ENCODE measurements around the gene IFRD2. TPM values are rescaled to one million over a fixed set of nuclear protein-coding genes. Genes with fewer than 3 reads are reported as not detected.

The IFRD2 gene
- total and polyA plus RNA-seq, 2 experiments from 2014 or later: 85.4 to 90.2 TPM

DNA sequence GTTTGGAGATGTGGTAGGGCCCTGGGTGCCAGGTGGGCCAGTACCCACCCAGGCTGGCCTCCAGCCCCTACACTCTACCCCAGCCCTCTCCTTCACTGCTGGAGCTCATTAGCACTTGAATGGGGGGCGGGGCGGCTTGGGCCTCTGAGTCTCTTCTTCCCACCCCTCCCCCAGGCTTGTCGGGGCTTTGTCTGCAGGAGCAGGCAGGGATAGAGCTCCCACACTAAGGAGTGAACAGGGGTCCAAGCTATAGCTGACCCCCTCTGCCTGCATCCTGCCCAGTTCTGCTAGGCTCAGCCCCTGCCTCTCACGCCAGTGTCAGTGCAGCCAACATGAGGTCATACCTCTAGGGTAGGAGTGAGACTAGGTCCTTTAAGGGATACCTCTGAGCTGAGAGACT lies 51.1 kb downstream of the IFRD2 start:
- Histone ChIP-seq H2AFZ (no peak overlapping the region), H3K9me3 (ENCODE audit: low read depth) (no peaks in the 10 kb centered on the region), H3K4me2 (ENCODE audit: unreplicated experiment) (no peak overlapping the region), H3K27me3 (replicated peaks; ENCODE audit: insufficient read depth) (no peaks in the 10 kb centered on the region), H3K4me1 (ENCODE audit: insufficient read depth) (peaks cover 35% of the 10 kb centered on the region), H3K36me3 (ENCODE audit: low read depth) (no peaks in the 10 kb centered on the region; the same call in 1 of the 2 replicates), H4K20me1 (ENCODE audit: insufficient read depth) (no peaks in the 10 kb centered on the region), H3K79me2 (ENCODE audit: insufficient read depth) (peaks cover 100% of the 10 kb centered on the region), H3K9me2 (ENCODE audit: insufficient read depth) (no peaks in the 10 kb centered on the region), H3F3A (ENCODE audit: insufficient read depth) (peaks cover 31% of the 10 kb centered on the region; the same call in 1 of the 2 replicates), H3K27ac (no peak overlapping the region), H3K4me3 (no peak overlapping the region), H3K9ac (no peak overlapping the region)
- TF ChIP-seq EZH2 (IDR thresholded peaks at IDR 0.05; ENCODE audit: insufficient read depth, poor library complexity, severe bottlenecking): no peak
- no peak for TF ChIP-seq EZH2phosphoT487 (IDR thresholded peaks at IDR 0.05; ENCODE audit: insufficient read depth, low read depth)
- peak; percentile 17 for DNase-seq
- 76 to 80% methylated on average over 4 of the region's 4 CpGs for WGBS, 2 experiments (ENCODE audit: low coverage in 1 of 2, low lambda C conversion rate in 2 of 2, missing lambda C conversion rate in 2 of 2)
- in situ Hi-C loops (cut with MboI): no loop called here

DNA sequence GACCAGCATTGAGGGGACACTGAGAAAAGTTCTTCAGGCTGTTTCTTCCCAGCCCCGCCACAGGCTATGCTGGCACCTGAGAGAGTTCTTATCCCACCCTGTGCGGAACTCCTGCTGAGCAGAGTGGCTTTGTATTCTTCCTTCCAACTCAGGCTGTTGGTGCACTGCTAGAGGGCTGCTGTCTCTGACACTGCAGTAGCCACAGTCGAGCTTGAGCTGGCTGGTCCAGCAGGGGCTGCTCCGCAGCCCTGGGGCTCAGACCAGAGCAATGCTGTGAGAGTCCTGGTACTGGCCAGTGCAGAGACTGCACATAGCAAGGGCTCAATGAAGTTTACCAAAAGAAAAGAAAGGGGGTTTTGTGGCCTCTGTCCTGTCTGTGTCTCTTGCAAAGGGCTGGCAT lies 52.6 kb downstream of the IFRD2 start:
- Histone ChIP-seq H3K9ac (peak overlapping the region; percentile 89; the same call in 1 of the 2 replicates), H3K27ac (0 out of 2 replicates have a peak overlapping the region, but pooled peaks have one; percentile 68), H3F3A (ENCODE audit: insufficient read depth) (peaks cover 19% of the 10 kb centered on the region; the same call in 1 of the 2 replicates), H4K20me1 (ENCODE audit: insufficient read depth) (no peaks in the 10 kb centered on the region), H3K9me2 (ENCODE audit: insufficient read depth) (no peaks in the 10 kb centered on the region), H3K79me2 (ENCODE audit: insufficient read depth) (peaks cover 86% of the 10 kb centered on the region), H3K4me3 (no peak overlapping the region), H3K27me3 (replicated peaks; ENCODE audit: insufficient read depth) (no peaks in the 10 kb centered on the region), H3K9me3 (ENCODE audit: low read depth) (no peaks in the 10 kb centered on the region), H2AFZ (no peak overlapping the region), H3K4me2 (ENCODE audit: unreplicated experiment) (no peak overlapping the region), H3K4me1 (ENCODE audit: insufficient read depth) (peaks cover 26% of the 10 kb centered on the region), H3K36me3 (ENCODE audit: low read depth) (no peaks in the 10 kb centered on the region; the same call in 1 of the 2 replicates)
- DNase-seq: no peak
- TF ChIP-seq EZH2phosphoT487 (IDR thresholded peaks at IDR 0.05; ENCODE audit: insufficient read depth, low read depth): no peak
- no peak for TF ChIP-seq EZH2 (IDR thresholded peaks at IDR 0.05; ENCODE audit: insufficient read depth, poor library complexity, severe bottlenecking)
- 73% methylated on average over 4 of the region's 4 CpGs for WGBS, 2 experiments (ENCODE audit: low coverage in 1 of 2, low lambda C conversion rate in 2 of 2, missing lambda C conversion rate in 2 of 2)
- in situ Hi-C loops (cut with MboI): no loop called here

- H3K9me3 ChIP-seq (ENCODE audit: low read depth): no peaks in the 10 kb centered on the region
- H3K4me3 ChIP-seq: peak overlapping the region; percentile 94
- DNase-seq: peak; percentile 81
- peak overlapping the region; percentile 89 for H3K9ac ChIP-seq
- 9 to 14% methylated on average over 7 of the region's 7 CpGs for WGBS, 2 experiments (ENCODE audit: low coverage in 1 of 2, low lambda C conversion rate in 2 of 2, missing lambda C conversion rate in 2 of 2)
- H3F3A ChIP-seq (ENCODE audit: insufficient read depth): peaks cover 11% of the 10 kb centered on the region; the same call in 1 of the 2 replicates
- no peaks in the 10 kb centered on the region for H4K20me1 ChIP-seq (ENCODE audit: insufficient read depth)
- H3K4me2 ChIP-seq (ENCODE audit: unreplicated experiment): peak overlapping the region; percentile 97
- in situ Hi-C loops (cut with MboI): no loop called here
- H3K27me3 ChIP-seq (replicated peaks; ENCODE audit: insufficient read depth): no peaks in the 10 kb centered on the region
- no peak for TF ChIP-seq EZH2 (IDR thresholded peaks at IDR 0.05; ENCODE audit: insufficient read depth, poor library complexity, severe bottlenecking)
- TF ChIP-seq EZH2phosphoT487 (IDR thresholded peaks at IDR 0.05; ENCODE audit: insufficient read depth, low read depth): no peak
- no peaks in the 10 kb centered on the region for H3K36me3 ChIP-seq (ENCODE audit: low read depth)
- H2AFZ ChIP-seq: no peak overlapping the region; the same call in 1 of the 2 replicates
- peaks cover 75% of the 10 kb centered on the region for H3K79me2 ChIP-seq (ENCODE audit: insufficient read depth)
- no peaks in the 10 kb centered on the region for H3K9me2 ChIP-seq (ENCODE audit: insufficient read depth)
- H3K27ac ChIP-seq: peak overlapping the region; percentile 68
- peaks cover 26% of the 10 kb centered on the region for H3K4me1 ChIP-seq (ENCODE audit: insufficient read depth)
Observed at GRCh38 chr3:50238549-50239026, 53.6 kb downstream of the IFRD2 start.

DNA sequence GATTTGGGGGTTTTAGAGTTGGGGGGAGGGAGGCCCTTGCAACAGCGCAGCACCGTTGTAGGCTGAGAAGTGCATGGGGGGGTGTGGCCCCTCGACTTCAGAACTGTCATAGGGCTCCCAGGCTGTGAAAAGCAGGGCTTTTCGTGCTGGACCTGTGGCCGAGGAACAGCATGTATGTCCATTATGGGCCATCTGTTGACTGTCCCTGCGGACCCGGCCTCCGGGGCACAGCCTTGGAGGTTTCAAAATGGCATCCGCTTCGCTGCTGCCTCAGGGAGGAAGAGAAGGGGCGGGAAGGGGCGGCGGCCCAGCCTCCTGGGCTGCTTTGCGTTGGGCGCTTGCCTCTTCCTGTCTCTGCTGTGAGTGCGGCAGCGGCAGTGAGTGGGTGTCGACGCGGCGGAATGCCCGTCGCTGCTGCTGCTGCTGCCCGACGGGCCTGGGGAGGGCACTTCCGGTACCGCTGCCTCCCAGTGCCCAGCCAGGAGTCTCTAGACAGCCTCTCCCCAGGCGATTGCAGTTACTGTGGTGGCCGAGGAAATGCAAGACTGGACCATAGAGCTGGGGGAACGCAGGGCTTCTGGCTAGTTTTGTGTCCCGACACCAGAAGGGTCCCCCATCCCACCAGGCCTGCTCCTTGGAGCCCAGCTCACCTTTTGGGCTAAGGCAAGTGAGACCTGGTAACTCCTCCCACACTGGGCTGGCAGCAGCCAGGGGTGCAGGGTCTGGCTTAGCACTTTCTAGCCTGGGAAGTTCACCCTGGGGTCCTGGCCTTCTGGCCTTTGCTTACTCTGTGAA lies 54.3 kb downstream of the IFRD2 start:
- Histone ChIP-seq H3F3A (ENCODE audit: insufficient read depth) (peaks cover 4% of the 10 kb centered on the region; the same call in 1 of the 2 replicates), H3K4me3 (peak overlapping the region; percentile 94), H3K27ac (peak overlapping the region; percentile 68), H3K4me2 (ENCODE audit: unreplicated experiment) (peak overlapping the region; percentile 97), H3K9me2 (ENCODE audit: insufficient read depth) (no peaks in the 10 kb centered on the region), H3K9me3 (ENCODE audit: low read depth) (no peaks in the 10 kb centered on the region), H3K79me2 (ENCODE audit: insufficient read depth) (peaks cover 69% of the 10 kb centered on the region), H4K20me1 (ENCODE audit: insufficient read depth) (no peaks in the 10 kb centered on the region), H3K27me3 (replicated peaks; ENCODE audit: insufficient read depth) (no peaks in the 10 kb centered on the region), H2AFZ (peak overlapping the region; percentile 3; the same call in 1 of the 2 replicates), H3K9ac (peak overlapping the region; percentile 89), H3K36me3 (ENCODE audit: low read depth) (no peaks in the 10 kb centered on the region), H3K4me1 (ENCODE audit: insufficient read depth) (peaks cover 20% of the 10 kb centered on the region)
- WGBS, 2 experiments (ENCODE audit: low coverage in 1 of 2, low lambda C conversion rate in 2 of 2, missing lambda C conversion rate in 2 of 2): 1 to 3% methylated on average over 29 to 30 of the region's 31 CpGs
- TF ChIP-seq EZH2phosphoT487 (IDR thresholded peaks at IDR 0.05; ENCODE audit: insufficient read depth, low read depth) (no peak), EZH2 (IDR thresholded peaks at IDR 0.05; ENCODE audit: insufficient read depth, poor library complexity, severe bottlenecking) (no peak)
- in situ Hi-C loops (cut with MboI): no loop called here
- DNase-seq: peak; percentile 95

Other genes starting within 250 kb of the IFRD2 start
- gene RBM5, start 203.5 kb downstream of the IFRD2 start, total RNA-seq (2014; rRNA removed; shearing (Covaris generic)): 86.1 and 152 TPM in 2 replicates
- 44.5 and 55.0 TPM in 2 replicates for gene RBM5, start 203.5 kb downstream of the IFRD2 start, polyA plus RNA-seq (2016; fragmentation: Nextera tagmentation; extraction: Ambion mirVana)
- gene SEMA3F, start 137.1 kb downstream of the IFRD2 start, total RNA-seq (2014; rRNA removed; shearing (Covaris generic)): 3.2 and 3.5 TPM in 2 replicates
- 0.25 and 0.54 TPM in 2 replicates for gene SEMA3F, start 137.1 kb downstream of the IFRD2 start, polyA plus RNA-seq (2016; fragmentation: Nextera tagmentation; extraction: Ambion mirVana)
- not detected in 2 replicates for gene GNAT1, start 100.8 kb downstream of the IFRD2 start, total RNA-seq (2014; rRNA removed; shearing (Covaris generic))
- not detected in 2 replicates for gene GNAT1, start 100.8 kb downstream of the IFRD2 start, polyA plus RNA-seq (2016; fragmentation: Nextera tagmentation; extraction: Ambion mirVana)
- gene SLC38A3, start 87.2 kb downstream of the IFRD2 start, total RNA-seq (2014; rRNA removed; shearing (Covaris generic)): under 0.01 TPM in 1 of 2 replicates, not detected in the other
- 0.36 and 0.93 TPM in 2 replicates for gene SLC38A3, start 87.2 kb downstream of the IFRD2 start, polyA plus RNA-seq (2016; fragmentation: Nextera tagmentation; extraction: Ambion mirVana)
- 393 and 427 TPM in 2 replicates for gene GNAI2, start 56.2 kb downstream of the IFRD2 start, total RNA-seq (2014; rRNA removed; shearing (Covaris generic))
- gene GNAI2, start 56.2 kb downstream of the IFRD2 start, polyA plus RNA-seq (2016; fragmentation: Nextera tagmentation; extraction: Ambion mirVana): 424 and 426 TPM in 2 replicates
- 8.8 and 13.3 TPM in 2 replicates for gene SEMA3B, start 23.3 kb downstream of the IFRD2 start, total RNA-seq (2014; rRNA removed; shearing (Covaris generic))
- 7.6 and 8.4 TPM in 2 replicates for gene SEMA3B, start 23.3 kb downstream of the IFRD2 start, polyA plus RNA-seq (2016; fragmentation: Nextera tagmentation; extraction: Ambion mirVana)
- gene LSMEM2, start 13.3 kb downstream of the IFRD2 start, total RNA-seq (2014; rRNA removed; shearing (Covaris generic)): not detected in 2 replicates
- gene LSMEM2, start 13.3 kb downstream of the IFRD2 start, polyA plus RNA-seq (2016; fragmentation: Nextera tagmentation; extraction: Ambion mirVana): not detected in 2 replicates
- gene HYAL3, start 7.0 kb upstream of the IFRD2 start, total RNA-seq (2014; rRNA removed; shearing (Covaris generic)): 3.0 and 9.6 TPM in 2 replicates
- 5.7 and 7.6 TPM in 2 replicates for gene HYAL3, start 7.0 kb upstream of the IFRD2 start, polyA plus RNA-seq (2016; fragmentation: Nextera tagmentation; extraction: Ambion mirVana)
- gene NAA80, start 7.0 kb upstream of the IFRD2 start, total RNA-seq (2014; rRNA removed; shearing (Covaris generic)): 7.8 and 10.2 TPM in 2 replicates
- 10.8 and 11.1 TPM in 2 replicates for gene NAA80, start 7.0 kb upstream of the IFRD2 start, polyA plus RNA-seq (2016; fragmentation: Nextera tagmentation; extraction: Ambion mirVana)
- gene HYAL1, start 11.1 kb upstream of the IFRD2 start, total RNA-seq (2014; rRNA removed; shearing (Covaris generic)): 0.51 TPM in 1 of 2 replicates, not detected in the other
- gene HYAL1, start 11.1 kb upstream of the IFRD2 start, polyA plus RNA-seq (2016; fragmentation: Nextera tagmentation; extraction: Ambion mirVana): 0.09 and 0.20 TPM in 2 replicates
- gene HYAL2, start 30.3 kb upstream of the IFRD2 start, total RNA-seq (2014; rRNA removed; shearing (Covaris generic)): 47.8 and 48.0 TPM in 2 replicates
- 33.6 and 35.8 TPM in 2 replicates for gene HYAL2, start 30.3 kb upstream of the IFRD2 start, polyA plus RNA-seq (2016; fragmentation: Nextera tagmentation; extraction: Ambion mirVana)
- gene TUSC2, start 35.8 kb upstream of the IFRD2 start, total RNA-seq (2014; rRNA removed; shearing (Covaris generic)): 14.3 and 32.5 TPM in 2 replicates
- 45.7 and 46.5 TPM in 2 replicates for gene TUSC2, start 35.8 kb upstream of the IFRD2 start, polyA plus RNA-seq (2016; fragmentation: Nextera tagmentation; extraction: Ambion mirVana)
- 57.5 and 68.7 TPM in 2 replicates for gene RASSF1, start 48.4 kb upstream of the IFRD2 start, total RNA-seq (2014; rRNA removed; shearing (Covaris generic))
- gene RASSF1, start 48.4 kb upstream of the IFRD2 start, polyA plus RNA-seq (2016; fragmentation: Nextera tagmentation; extraction: Ambion mirVana): 56.4 and 59.0 TPM in 2 replicates
- gene ZMYND10, start 53.3 kb upstream of the IFRD2 start, total RNA-seq (2014; rRNA removed; shearing (Covaris generic)): 1.5 TPM in 1 of 2 replicates, not detected in the other
- 0.61 and 0.90 TPM in 2 replicates for gene ZMYND10, start 53.3 kb upstream of the IFRD2 start, polyA plus RNA-seq (2016; fragmentation: Nextera tagmentation; extraction: Ambion mirVana)
- gene NPRL2, start 58.3 kb upstream of the IFRD2 start, total RNA-seq (2014; rRNA removed; shearing (Covaris generic)): 17.9 and 20.2 TPM in 2 replicates
- 22.9 and 28.9 TPM in 2 replicates for gene NPRL2, start 58.3 kb upstream of the IFRD2 start, polyA plus RNA-seq (2016; fragmentation: Nextera tagmentation; extraction: Ambion mirVana)
- 29.0 and 37.7 TPM in 2 replicates for gene CYB561D2, start 58.4 kb upstream of the IFRD2 start, total RNA-seq (2014; rRNA removed; shearing (Covaris generic))
- gene CYB561D2, start 58.4 kb upstream of the IFRD2 start, polyA plus RNA-seq (2016; fragmentation: Nextera tagmentation; extraction: Ambion mirVana): 28.3 and 31.5 TPM in 2 replicates
- gene TMEM115, start 67.1 kb upstream of the IFRD2 start, total RNA-seq (2014; rRNA removed; shearing (Covaris generic)): 68.4 and 95.4 TPM in 2 replicates
- gene TMEM115, start 67.1 kb upstream of the IFRD2 start, polyA plus RNA-seq (2016; fragmentation: Nextera tagmentation; extraction: Ambion mirVana): 73.1 and 78.1 TPM in 2 replicates
- not detected in 2 replicates for gene CACNA2D2, start 211.2 kb upstream of the IFRD2 start, total RNA-seq (2014; rRNA removed; shearing (Covaris generic))
- not detected in 2 replicates for gene CACNA2D2, start 211.2 kb upstream of the IFRD2 start, polyA plus RNA-seq (2016; fragmentation: Nextera tagmentation; extraction: Ambion mirVana)